Activated CD8-positive, alpha-beta memory T cell treated with anti-CD3 and anti-CD28 coated beads, Interleukin-2, amount 50 U/mL, for 1 hour (primary cell): ENCODE data around the gene RAPGEF6.
A peak's percentile ranks its signal among the peaks of the same experiment; 100 is the strongest.
"Not testable (repeated sequence)": the region's sequence is repeated elsewhere in the genome, so short reads cannot be mapped to it uniquely, and the experiment has no call there.

Experiments used
- DNase-seq: peaks from one replicate; pipeline ENCODE4 v3.0.0-alpha.2; 2020; ENCODE audit errors: extremely low read depth

The RAPGEF6 gene

GRCh38 chr5:131389869-131390265 is 245.2 kb downstream of the RAPGEF6 start:
- no peak for DNase-seq

DNA sequence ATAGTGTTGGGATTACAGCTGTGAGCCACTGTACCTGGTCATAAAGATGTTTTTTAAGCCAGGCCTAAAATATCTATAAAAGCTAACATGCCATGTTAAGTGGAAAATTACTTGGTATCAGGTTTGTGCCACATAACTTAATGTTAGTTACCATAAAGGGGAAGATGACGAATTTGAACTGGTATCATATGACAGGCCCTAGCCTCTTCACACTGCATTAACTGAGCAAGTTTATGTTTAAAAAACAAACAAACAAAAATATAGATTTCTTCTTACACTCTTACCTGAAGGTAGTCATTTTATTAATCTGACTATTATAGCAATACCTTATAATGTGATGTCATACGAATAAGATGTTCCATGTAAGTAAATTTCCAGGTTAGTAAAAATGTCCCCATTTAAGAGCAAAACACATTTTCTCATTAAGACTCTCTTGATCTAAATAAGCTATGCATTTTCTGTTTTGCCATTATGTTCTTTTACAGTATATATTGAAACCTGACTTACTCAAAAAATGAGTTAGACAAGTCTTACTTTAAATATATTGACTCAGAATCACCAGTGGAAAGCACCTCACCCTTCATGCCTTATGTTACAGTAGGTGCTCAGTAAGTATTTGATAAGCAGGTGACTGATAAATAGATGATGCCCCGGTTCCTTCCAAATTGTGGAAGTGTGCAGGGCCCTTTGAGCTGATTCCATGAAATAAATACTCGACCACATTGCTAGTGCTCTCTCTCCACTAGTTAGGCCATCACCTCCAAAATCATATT is 245.7 kb downstream of the RAPGEF6 start:
- DNase-seq: no peak

- DNase-seq: no peak
These were observed 247.8 kb downstream of the RAPGEF6 start for GRCh38 chr5:131387255-131387654.

GRCh38 chr5:131386779-131387178 is 248.2 kb downstream of the RAPGEF6 start:
- no peak for DNase-seq

GRCh38 chr5:131386124-131386523 is 248.9 kb downstream of the RAPGEF6 start:
- DNase-seq: no peak

DNA sequence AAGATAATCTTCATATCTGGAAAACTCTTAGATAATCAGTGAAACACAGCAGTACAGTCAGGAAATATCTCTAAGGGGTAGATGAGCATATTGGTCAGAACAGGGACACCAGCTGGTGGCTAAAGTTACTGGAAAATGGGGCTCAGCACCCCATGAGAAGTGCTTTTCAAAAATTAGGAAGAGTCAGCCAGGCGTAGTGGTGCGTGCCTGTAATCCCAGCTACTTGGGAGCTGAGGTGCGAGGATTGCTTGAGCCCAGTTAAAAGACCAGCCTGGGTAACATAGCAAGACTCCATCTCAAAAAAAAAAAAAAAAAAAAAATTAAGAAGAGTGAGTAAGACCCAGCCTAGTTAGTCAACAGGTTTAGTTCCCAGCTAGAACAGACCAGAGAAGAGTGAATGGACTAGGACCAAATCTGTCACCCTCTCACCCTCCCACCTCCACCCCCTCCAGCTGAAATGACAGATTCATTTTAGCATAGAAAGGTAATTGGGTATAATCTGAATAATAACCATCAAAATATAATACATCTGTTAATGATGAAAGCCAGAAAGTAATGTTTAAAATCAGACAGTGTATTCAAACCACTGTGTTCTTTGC is 250.3 kb downstream of the RAPGEF6 start:
- DNase-seq: no peak

GRCh38 chr5:131384173-131384572 is 250.9 kb downstream of the RAPGEF6 start:
- no peak for DNase-seq

- peak; percentile 41 for DNase-seq
These were observed 252.3 kb downstream of the RAPGEF6 start for GRCh38 chr5:131382407-131383395.

DNA sequence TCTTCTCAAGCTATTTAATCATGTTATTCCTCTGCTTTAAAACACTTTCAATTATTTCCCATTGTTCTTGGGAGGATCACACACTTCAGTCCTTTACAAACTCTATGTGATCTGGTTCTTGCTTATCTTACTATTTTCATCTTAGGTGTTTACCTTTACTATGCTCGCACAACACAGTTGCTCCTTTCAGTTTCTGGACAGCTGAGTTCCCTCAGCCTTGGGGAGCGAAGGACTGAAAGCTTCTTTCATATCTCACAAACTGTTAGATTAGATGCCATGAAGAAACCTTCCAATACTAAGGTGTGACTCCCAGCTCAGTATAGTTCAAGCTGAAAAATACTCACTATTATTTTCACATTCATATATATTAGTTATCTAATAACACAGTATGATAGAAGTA is 253.3 kb downstream of the RAPGEF6 start:
- DNase-seq: no peak

DNA sequence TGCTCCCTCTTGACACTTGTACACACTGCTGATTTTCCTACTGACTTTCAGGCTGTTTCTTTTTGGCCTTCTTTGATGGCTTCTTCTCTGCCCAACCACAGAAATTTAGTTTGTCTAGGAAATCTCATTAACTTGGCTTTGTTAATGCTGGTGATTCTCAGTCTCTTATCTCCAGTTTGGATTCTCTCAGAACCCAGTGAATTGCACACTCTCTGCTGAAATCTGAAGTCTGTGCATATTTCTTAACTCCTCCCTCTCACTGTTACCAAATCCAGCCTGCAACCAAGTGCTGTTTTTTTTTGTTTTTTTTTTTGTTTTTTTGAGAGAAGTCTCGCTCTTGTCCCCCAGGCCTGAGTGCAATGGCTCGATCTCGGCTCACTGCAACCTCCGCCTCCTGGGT is 254.0 kb downstream of the RAPGEF6 start:
- no peak for DNase-seq

- not testable (repeated sequence) for DNase-seq
These were observed 254.8 kb downstream of the RAPGEF6 start for GRCh38 chr5:131380238-131380637.

GRCh38 chr5:131379723-131380122 is 255.3 kb downstream of the RAPGEF6 start:
- peak; percentile 48 for DNase-seq

GRCh38 chr5:131378721-131379541 is 256.1 kb downstream of the RAPGEF6 start:
- DNase-seq: no peak

DNA sequence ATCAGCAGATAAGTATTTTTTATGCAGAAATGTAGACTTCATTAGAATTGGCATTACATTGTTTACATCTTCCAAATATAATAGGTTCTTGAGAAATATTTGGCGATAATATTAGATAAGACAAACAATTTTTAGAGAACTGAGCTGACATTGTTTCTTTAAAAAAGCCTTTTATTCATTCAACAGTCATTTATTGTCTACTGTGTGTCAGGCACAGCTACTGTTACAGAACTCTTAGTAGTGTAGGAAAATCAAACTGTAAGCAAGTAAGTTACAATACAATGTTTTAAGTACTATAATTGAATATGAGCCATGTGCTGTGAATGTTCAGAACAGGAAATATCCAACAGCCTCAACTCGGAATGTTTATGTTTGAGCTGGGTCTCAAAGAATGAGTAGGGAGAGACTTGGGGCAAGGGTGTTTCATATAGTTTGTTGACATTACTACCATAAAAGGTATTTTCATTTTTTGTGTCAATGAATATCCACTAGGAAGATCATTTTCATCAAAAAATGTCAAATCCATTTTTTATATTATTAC is 257.2 kb downstream of the RAPGEF6 start:
- DNase-seq: no peak

DNA sequence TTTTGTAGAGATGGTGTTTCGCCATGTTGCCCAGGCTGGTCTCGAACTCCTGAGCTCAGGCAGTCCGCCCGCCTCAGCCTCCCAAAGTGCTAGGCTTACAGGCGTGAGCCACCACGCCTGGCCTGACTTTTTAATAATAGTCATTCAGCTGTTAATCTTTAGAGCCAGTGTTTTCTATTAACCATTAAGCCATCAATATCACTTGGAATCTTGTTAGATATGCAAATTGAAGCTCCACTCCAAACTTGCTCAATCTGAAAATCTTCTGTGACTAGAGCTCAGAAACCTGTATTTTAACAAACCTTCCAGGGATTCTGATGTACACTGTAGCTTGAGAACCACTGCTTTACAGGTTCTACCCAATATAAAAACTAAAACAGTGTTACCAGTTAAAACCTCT is 257.7 kb downstream of the RAPGEF6 start:
- DNase-seq: no peak

DNA sequence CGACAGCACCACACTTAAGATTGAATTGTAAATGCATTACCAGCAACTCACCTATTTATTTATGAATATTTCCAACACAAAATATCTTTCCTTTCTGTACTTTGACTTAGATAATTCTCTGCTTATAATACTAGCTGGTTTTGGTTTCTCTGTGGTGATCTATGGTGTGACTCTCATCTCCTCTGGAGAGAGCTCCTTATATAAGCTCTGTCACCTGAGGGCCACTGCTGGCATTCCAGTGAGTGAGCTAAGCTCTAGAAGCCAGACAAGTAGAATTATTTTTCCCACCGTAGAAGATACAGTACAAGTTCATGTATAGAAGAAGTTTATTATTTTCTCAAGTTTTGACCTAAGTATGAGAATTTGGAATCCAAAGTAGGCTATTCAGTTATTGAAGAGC is 259.7 kb downstream of the RAPGEF6 start:
- DNase-seq: no peak
